GM19452 (cell line): ENCODE results near the gene GALNT18.

ENCODE experiments used
- ATAC-seq: cut with Tn5 transposase; IDR thresholded peaks from one replicate; pipeline ENCODE4 v1.9.1; 2021; ENCODE audit not compliant: unreplicated experiment

GALNT18 gene

DNA sequence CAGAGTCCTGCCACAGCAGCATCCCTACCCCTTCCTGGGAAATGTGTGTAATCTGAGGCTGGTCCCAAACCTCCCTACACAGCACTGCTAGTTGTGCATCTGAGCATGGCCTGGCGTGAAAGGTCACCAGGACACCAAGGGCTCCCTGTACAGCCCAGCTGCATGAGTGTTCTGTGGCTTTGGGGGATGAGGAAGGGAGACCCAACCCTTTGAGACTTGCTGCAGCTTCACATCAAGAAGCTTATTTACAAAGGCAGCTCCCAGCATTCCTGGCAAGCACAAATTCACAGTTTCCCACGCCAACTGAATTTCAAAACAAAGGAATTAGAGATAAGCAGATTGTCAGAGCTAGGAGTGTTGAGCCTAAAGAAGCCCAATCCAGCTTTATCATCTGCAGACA, 301.0 kb downstream of the GALNT18 start:
- ATAC-seq: no peak

DNA sequence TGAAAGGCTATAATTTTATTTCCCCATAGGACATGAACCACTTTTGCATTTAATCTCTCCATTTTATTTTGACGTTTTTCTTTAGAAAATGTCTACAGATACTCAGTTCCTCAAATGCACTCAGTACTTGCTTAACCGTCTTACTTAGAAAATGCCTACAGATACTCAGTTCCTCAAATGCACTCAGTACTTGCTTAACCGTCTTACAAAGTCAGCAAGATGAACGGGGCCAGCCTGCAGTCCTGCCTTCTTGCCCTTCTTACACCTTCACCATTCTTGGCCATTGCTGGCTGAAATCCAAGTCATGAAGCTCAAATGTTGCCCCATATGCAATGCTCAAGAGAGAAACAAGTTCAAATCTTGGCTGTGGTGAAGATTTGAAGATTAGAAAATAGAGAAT, 302.8 kb downstream of the GALNT18 start:
- no peak for ATAC-seq

DNA sequence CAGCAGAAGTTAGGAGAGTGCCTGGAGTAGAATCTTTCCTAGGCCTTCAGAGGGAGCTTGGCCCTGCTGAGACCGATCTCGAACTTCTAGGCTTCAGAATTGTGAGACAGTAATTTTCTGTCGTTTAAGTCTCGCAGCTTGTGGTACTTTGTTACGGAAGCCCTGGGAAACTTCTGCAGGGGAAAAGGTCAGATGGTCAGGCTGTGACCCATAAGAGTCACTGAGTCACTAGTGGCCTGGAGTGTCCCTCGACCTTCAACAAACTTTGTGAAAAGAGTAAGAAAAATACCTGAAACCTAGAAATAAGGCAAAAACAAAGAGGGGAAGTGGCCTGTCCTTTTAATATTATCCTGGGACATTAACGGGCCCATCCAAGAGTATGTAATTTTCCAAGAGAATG, 303.3 kb downstream of the GALNT18 start:
- no peak for ATAC-seq

DNA sequence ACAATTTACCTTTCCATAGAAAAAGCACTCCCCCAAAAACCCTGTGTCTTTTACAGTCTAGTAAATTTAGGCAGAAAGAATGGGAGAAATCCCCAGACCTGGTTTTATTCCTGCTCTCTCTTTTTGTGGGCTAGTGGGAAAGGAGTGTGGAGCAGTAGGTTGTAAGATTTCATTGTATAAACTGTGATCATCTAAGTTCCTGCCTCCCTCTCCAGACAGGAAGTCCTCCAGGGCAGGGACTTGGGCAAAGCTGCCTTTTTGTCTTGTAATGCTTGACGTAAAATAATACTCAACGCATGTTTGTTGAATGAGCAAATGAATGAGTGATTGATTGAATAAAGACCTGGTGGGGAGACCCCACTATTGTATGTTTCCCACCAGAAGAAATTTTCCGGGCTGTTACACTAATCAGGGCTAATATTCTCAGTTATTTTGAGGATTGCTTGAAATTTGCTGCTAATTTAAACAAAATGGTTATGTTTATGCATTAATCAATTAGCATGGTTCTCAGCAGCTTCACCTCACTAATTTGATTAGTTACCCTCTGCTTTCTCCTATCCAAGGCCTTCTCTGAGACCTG, 305.1 kb downstream of the GALNT18 start:
- no peak for ATAC-seq

DNA sequence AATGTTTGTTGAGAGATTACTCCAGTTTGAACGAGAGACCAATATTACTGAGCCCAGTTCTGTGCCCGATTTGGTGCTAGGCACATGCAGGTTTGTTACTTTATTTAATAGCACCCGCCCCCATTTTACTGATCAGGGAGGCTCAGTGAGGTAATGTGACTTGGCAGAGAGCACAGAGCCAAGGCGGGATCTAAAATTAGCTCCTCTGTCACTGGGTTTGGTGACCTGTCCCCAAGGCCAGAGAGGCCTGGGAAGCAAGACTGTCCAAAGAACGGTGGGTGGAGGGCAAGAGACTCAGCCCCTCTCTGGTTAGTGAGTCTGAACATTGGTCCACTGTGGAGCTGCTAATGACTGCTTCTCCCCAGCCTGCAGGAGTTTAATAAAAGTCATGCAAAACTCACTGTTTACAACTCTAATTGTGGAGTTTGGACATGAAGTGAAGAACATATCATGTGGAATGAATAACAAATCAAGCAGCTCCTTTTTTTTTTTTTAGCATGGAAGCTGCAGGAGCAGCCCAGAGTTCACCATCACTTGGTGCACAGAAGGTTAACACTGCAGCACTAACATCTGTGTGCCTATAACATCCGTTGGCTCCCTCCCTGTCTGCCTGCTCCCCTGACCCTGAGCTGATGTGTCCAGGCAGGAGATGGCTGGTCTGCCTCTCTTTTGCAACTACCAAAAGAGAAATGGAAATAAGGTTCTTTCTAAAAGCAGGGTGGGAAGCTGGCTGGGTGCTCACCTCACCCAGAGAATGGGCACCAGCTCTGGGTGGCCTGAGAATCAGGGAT, 307.7 kb downstream of the GALNT18 start:
- no peak for ATAC-seq

DNA sequence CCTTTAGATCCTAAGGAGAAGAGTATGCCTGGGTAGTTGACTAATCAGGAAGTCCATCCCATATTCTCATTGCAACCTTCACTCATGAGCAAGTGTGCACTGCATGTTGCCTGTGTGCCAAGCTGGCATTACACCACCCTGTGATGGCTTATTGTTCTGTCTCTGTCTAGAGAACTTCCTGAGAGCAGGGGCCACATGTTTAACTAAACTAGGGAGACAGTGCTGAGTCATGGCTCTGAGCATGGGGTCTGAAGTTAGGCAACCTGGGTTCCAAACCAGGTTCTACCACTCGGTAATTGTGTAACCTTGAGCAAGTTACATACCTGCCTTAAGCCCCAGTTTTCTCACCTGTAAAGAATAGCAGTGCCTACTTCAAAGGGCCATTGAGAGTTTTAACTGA, 308.4 kb downstream of the GALNT18 start:
- ATAC-seq: no peak

DNA sequence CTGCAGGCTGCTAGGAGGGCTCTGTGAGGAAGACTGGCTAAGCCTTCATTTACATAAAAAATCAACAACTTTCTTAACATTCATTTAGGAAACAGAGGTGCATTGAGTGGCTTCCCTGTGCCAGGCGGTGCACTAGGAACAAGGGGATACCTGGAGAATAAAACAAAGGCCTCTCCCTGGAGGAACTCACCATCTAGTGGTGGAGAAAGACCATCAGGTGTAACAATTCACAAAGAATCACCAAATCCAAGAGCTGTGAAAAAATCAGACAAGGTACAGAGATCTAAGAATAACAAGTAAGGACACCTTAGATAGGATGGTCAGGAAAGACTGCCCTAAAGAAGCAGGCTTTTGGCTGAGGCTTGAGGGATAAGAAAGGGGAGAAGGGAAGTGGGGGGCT, 309.1 kb downstream of the GALNT18 start:
- no peak for ATAC-seq

DNA sequence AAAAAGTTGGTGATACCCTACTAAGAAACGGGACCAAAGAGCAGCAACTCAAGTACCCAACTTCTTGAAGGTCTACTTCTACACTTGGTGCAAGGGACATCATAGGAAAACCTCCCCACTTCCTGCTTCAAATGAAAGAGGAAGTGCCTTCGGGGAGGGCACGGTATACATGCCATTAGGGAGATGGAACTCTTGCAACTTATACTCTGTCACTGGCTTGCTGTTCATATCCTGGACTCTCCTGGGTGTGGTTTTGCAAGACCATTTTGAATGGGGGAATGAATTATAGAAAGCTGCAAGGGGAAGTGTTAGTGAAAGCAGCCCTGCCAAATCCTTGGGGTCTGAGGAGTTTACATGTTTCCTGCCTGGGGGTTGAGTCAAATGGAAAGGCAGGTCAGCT, 310.6 kb downstream of the GALNT18 start:
- ATAC-seq: no peak

DNA sequence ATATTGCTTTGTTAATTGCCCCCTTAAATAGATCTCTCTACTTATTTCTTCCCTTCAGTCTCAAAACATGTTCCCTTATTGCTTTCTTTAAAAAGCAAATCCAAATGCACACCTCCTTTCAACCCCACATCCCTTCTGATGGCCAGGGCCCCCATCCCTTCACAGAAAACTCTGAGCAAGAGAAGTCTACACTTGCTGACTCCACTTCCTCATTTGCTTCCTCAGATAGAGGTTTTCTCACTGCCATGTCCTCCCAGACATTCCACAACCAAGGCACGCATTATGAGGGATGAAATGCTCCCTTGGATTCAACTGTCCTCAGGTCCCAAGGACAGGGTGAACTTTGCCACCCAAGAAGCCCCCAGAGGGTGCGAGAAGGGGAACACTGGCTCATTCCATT, 311.9 kb downstream of the GALNT18 start:
- ATAC-seq: no peak

DNA sequence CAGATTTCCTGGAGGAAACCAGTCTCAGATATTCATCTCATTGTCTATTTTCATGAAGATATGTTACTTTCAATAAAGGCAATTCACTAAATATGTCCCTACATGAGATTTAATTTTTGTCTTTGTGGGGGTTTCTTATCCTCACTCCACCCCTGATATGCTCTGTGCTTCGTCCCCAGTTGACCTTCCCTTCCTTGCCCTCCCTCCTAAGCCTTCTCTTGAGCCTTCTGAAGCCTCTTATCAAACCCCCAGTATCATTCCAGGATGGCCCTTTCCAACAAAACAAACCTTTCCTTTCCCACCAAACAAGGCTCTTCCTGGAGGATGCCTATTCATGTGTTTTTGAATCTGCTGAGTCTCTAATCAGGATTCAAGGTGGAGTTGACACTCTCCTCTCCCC, 313.6 kb downstream of the GALNT18 start:
- ATAC-seq: no peak

DNA sequence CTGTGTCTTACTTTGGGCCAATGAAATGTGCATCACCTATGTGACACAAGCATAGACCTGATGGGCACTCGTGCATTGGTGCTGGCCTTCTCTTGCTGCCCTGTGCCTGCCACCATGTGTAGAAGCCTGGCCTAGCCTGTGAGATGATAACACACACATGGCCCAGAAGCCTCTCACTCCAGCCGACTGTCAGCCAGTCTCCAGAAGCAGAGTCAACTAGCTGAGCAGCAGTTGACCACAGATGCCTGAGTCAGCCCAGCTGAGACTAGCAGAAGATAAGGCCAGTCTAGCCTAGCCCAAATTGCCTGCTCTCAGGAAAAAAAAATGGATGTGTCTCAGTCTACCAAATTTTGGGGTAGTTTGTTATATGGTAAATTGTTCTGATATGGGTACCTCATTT, 314.9 kb downstream of the GALNT18 start:
- ATAC-seq: no peak

DNA sequence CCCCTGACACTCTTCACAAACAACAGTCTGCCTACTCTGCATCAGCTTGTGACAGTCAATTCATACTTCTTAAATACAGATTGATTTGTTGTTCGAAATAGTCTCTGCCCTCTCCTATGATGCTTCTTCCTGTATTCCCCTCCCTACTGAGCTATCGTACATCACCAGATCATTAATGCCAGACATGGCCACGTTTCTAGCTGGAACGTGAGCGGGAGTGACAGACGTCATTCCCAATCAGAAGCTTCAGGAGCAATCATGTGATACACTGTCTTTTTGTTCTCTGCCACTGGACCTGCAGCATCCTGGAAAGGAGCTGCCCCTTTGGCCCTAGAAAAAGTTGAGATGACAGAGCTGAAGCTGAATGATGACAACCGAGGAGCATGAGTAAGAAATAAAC, 317.3 kb downstream of the GALNT18 start:
- ATAC-seq: no peak

DNA sequence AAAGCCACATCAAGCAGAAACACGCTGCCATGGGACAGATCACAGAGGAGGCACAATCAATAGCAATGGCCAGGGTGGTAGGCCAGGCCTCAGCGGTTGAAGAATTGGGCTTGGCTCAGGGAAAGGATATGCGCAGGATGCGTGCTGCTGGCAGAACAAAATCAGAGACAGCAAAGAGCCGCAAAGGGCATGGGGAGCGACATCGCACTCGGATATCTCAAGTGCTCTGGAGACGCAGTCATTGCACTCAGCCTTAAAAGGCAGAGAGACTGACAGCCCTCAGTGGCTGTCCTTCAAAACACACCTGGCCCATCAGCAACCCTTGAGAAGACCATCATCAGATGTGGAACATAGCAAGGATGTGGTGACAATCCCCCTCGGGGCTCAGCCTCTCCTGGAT, 319.2 kb downstream of the GALNT18 start:
- no peak for ATAC-seq

DNA sequence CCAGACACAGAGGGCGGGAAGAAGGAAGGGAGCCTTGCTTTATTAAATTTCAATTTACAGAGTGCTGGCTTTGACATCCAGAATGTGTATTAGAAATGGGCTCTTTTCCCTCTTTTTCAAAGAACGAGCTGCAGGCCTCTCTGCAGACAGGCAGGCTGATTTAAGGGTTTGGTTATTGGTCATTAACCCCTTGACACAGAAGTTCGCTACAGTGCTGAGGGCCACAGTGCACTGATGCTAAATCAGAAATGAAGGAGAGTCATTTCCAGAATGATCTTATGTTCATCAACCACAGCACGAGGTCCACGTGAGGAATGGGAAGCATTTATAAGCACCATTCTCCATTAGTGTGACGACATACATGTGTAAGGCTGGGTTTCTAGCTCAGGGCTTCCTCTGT, 320.6 kb downstream of the GALNT18 start:
- no peak for ATAC-seq

DNA sequence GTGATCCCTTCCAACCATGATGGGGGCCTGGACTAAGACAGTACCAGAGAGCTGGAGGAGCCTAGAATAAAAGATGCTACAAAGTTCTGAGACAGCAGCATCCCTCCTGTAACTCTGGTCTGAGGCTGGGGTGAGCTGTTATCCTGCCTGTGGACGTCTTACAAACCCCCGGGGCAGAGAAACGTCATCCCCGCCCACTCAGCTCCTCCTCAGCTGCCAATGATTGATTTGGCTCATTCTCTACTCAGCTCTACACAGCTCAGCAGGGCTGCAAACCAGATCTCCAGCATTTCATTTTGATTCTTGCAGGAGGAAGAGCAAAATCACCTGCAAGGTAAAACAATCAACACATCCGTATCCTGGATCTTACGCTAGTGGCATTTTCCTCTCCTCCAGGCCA, 324.2 kb downstream of the GALNT18 start:
- no peak for ATAC-seq

DNA sequence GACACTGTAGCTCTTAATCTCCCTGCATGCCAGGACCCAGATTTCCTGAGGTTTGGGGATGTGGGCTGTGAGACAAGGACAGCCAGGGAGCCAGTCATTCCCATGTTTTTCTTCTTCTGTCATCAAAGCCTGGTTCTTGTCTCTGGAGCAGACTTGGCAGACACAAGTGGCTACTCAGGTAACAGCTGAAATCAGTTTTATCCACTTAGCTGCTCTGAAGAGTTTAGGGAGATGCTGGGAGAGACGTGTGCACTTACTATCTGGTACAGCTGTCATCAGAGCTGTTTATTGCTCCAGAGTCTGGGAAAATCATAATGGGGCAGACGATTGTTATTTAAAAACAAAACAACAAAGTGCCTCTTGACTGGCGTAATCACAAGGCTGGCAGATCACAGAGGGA, 325.4 kb downstream of the GALNT18 start:
- ATAC-seq: no peak

DNA sequence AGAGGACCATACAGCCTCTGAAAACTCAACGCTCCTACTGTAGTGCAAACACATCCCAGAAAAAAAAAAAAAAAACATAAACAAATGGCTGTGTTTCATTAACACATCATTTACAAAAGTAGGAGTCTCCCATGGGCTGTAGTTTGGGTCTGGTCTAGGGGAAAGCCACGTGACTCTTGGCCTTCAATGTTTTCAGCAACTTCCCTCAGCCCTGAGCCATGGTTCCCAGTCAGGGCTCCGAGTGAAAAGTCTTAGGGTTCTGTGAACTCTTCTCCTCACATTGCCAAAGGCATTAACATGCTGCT, 327.3 kb downstream of the GALNT18 start:
- ATAC-seq: no peak

DNA sequence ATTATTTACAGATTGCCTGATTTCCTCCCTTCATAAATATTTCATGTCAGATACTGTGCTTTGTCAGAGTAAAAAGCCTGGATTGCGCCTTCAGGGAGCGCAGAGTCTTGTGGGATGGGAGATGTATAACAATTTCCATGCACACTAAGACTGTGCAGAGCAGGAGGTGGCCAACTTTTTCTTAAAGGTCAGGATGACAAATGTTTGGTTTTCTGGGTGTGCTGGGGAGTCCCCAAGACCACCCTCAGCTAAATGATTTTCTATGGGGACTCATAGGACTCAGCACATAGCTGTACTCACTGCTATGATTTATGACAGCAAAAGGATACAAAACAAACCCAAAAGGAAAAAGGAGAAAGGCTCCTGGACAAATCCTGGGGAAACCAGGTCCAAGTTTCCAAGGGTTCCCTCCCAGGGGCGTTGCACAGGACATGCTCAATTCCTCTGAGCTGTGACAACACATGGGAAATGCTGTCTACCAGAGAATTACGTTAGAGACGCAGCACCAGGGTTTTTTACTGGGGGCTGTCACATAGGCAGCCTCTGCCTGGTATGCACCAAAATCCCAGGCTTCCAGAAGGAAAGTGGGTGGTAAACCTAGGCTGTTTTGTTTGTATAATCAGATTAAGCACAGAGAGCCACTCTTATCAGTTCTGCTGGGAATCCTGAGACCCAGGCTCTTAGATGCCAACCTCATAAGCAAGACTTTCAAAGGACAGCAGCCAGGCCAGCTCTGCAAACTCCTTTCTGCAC, 327.8 kb downstream of the GALNT18 start:
- ATAC-seq: no peak

DNA sequence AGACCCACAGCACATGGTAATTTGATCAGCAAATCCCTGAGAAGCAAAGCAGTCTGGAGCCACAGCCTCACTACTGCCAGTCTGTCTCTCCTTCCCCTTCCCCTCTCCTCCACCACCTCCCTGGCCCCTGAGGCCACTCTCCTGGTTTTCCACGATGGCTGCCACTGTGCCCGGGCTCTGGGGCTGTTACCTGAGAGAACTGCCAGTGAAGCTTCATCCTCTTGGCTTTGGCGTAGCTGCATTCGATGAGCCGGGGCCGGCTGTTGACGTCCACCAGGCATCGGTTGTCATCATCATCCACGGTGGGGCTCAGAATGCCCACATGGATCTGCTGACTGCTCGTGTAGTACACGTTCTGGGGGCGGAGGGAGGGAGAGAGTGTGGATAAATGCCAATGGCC, 329.0 kb downstream of the GALNT18 start:
- no peak for ATAC-seq

DNA sequence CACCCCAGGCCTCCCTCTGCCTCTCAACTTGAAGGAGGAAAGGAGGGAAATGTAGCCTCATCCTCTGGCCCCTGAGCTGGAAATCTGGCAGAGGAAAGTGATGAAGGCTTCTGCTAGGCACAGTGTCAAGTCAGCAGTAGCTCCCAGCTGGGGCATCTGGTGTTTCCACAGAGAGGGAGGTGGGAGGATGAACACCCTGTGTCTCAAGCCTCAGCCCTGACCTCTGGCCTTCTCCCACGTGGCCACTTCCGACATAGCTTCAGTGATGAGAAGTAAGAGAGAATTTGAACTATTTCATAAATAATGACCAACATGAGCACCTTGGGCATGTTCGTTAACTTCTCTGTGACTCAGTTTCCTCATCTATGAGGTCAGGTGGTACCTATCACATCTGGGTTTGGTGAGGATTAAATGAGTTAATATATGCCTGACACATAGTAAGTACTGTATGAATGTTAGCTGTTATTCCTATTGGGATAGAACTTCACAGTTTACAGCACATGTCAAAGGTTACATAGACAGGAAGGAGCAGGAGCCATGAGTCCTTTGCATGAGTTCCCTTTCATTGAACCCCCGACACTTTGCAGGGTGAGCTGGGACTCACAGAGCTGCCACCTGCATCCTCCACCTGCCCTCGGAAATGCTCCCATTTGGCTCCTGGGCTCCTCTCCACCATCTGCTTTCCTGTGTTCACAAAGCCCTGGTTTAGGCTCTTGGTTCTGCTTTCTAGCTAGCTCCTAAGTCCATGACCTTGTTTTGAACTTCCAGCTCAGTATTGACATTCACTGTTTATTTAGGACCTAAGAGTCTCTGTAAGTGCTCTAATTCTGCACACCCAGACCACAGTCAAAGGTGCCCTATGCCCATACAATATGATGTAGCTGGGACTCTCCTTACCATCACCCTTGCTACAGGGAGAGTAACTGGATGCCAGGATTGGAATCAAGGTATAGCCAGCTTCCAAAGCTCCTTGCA, 330.5 kb downstream of the GALNT18 start:
- no peak for ATAC-seq

DNA sequence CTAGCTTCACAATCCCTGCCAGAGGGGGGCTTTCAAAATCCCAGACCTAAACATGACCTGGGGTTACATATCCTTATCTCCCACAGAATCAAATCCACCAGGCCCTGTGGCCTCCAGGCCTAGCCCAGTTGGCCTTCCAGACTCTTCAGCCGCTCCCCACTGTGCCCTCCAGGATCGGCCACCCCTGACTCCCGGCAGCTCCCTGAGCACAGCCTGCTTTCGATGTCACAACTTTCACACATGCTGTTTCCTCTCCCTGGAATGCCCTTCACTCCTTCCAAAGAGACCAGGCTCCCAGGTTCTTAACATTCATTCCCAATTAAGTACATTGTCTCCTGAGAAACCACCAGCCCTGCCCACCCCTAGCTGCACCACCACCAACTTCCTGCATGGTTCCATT, 331.5 kb downstream of the GALNT18 start:
- ATAC-seq: no peak
